Progenitor cell of endocrine pancreas (in vitro differentiated cells): ENCODE measurements around the gene PRKCD. TPM values are rescaled to one million over a fixed set of nuclear protein-coding genes. Genes with fewer than 3 reads are reported as not detected.

Experiments
- DNase-seq: peaks from one replicate; pipeline ENCODE4 v3.0.0; 2021; ENCODE audit warnings: low spot score; ENCODE audit not compliant: unreplicated experiment
- H3K27ac Mint-ChIP-seq: 2 replicates; pipeline ENCODE4 v1.8.0; 2021; ENCODE audit warnings: mild to moderate bottlenecking, moderate library complexity, mixed read lengths
- H3K27me3 Mint-ChIP-seq: 2 replicates; pipeline ENCODE4 v1.8.0; 2021; ENCODE audit warnings: mixed read lengths
- H3K36me3 Mint-ChIP-seq: 2 replicates; pipeline ENCODE4 v1.8.0; 2022; ENCODE audit warnings: mixed read lengths; ENCODE audit not compliant: insufficient read depth
- H3K4me1 Mint-ChIP-seq: 2 replicates; pipeline ENCODE4 v1.8.0; 2021; ENCODE audit warnings: low read depth, mixed read lengths
- H3K4me3 Mint-ChIP-seq: 2 replicates; pipeline ENCODE4 v1.8.0; 2021; ENCODE audit warnings: low read depth, mild to moderate bottlenecking, moderate library complexity, mixed read lengths
- H3K9me3 Mint-ChIP-seq: 2 replicates; pipeline ENCODE4 v1.8.0; 2021; ENCODE audit warnings: low read depth, mixed read lengths
- total RNA-seq: library from RNA; stranded (reverse); gene quantifications from 2 replicates; pipeline ENCODE4 v1.2.1, GENCODE V29; 2021
- TF ChIP-seq, protein P1 (sequence below): fragments of 200-600 bp; sonication (generic); IDR thresholded peaks from one replicate; pipeline ENCODE4 v1.5.0; 2021; ENCODE audit warnings: antibody characterized with exemption, mild to moderate bottlenecking; ENCODE audit not compliant: unreplicated experiment

PRKCD gene
- total RNA-seq, 1 donor from 2014 or later, result 45.8 TPM

DNA sequence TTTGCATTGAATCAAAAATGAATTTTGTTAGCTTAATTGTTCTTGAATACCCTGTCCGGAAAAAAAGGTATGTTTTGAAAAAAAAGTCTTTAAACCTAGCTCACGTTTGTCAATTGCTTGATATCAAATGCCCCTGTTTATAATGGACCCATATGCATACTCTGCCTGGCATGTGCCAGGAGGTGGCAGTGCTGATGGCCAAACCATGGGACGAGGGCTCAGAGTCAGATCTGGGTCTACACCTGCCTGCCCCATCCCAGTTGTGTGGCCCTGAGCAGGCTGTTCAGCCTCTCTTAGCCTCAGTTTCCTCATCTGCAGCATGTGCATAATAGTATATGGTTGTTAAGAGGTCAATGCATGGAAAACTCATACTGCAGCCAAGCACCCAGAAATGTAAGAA, 38.8 kb downstream of the PRKCD start:
- no peak overlapping the region for H3K27ac Mint-ChIP-seq
- H3K4me1 Mint-ChIP-seq, result no peaks in the 10 kb centered on the region
- TF ChIP-seq, protein P1, sequence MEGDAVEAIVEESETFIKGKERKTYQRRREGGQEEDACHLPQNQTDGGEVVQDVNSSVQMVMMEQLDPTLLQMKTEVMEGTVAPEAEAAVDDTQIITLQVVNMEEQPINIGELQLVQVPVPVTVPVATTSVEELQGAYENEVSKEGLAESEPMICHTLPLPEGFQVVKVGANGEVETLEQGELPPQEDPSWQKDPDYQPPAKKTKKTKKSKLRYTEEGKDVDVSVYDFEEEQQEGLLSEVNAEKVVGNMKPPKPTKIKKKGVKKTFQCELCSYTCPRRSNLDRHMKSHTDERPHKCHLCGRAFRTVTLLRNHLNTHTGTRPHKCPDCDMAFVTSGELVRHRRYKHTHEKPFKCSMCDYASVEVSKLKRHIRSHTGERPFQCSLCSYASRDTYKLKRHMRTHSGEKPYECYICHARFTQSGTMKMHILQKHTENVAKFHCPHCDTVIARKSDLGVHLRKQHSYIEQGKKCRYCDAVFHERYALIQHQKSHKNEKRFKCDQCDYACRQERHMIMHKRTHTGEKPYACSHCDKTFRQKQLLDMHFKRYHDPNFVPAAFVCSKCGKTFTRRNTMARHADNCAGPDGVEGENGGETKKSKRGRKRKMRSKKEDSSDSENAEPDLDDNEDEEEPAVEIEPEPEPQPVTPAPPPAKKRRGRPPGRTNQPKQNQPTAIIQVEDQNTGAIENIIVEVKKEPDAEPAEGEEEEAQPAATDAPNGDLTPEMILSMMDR, result no peak
- no peak for DNase-seq
- H3K36me3 Mint-ChIP-seq, result no peaks in the 10 kb centered on the region
- peaks cover 13% of the 10 kb centered on the region for H3K27me3 Mint-ChIP-seq
- no peaks in the 10 kb centered on the region for H3K9me3 Mint-ChIP-seq
- H3K4me3 Mint-ChIP-seq, result no peak overlapping the region

DNA sequence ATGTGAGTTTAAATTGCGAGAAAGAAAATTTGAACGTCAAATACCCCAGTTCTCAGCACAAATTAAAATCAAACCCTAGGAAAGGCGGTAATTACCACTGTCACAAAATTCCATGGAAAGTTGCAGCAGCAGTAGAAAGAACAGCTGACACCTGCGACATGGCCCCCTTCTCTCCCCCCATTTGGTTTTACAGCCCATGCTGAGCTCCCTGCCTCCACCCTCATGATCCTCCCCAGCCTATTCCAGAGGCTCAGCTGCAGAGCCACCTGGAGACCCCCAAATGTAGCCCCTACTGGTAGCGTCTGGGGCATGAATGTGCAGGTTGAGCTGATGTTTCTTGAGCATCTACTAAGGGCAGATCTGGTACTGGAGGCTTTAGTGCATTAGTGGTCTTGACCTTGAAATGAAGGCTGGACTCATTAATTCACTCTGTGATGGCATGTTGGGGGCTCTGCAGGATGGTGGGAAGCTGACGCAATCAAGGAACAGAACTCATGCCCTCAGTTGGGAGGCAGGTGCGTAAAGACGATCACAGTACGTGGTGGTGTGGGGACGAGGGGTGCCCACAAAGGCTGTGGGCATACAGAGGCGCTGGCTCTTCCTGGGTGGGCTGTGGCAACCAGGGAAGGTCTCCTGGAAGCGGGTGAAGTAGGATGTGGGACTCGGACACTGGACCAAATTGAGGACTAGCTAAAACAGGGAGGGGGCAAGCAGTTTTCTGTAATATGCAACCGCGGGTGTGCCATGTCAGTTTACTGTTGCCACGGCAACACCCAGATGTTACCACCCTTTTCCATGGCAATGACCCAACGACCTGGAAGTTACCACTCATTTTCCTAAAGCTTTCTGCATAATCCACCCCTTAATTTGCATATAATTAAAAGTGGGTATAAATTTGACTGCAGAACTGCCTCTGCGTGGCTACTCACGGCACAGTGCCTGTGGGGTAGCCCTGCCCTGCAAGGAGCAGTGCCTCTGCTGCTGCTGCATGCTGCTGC, 39.8 kb downstream of the PRKCD start:
- Mint-ChIP-seq H3K36me3 (no peaks in the 10 kb centered on the region), H3K27me3 (peaks cover 7% of the 10 kb centered on the region), H3K4me3 (no peak overlapping the region), H3K4me1 (no peaks in the 10 kb centered on the region), H3K27ac (no peak overlapping the region), H3K9me3 (no peaks in the 10 kb centered on the region)
- TF ChIP-seq, protein P1, result no peak
- DNase-seq, result no peak

DNA sequence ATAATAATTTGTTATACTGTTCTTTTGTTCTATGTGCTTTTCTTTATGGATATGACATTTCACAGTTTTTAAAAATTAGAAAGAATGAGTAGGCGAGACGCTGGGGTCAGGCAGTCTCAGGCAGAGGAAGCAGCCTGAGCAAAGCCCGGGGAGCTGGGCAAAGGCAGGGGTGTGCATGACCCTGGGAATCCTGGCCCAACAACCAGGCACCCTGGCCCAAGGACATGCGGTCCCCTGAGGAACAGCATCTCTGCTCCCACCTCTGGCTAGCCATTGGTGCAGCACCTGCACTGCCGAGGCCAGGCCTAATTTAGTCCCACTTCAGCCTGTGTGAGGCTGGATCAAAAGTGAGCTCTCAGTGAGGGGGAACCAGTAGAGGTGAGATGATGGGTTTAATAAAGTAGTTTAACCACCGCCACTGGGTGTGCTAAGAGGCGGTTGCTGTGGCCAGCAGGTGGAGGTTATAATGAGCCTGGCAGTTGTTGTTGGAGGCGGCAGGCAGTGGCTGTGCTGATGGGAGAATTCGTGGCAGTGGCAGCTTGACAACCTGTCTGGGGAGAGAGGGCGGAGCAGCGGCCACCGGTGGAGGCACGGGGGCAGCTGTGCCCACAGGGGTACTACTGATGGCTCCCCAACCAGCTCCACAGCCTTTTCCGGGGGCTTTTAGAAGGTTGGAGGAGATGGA, 41.5 kb downstream of the PRKCD start:
- no peak overlapping the region for H3K4me3 Mint-ChIP-seq
- no peak overlapping the region for H3K27ac Mint-ChIP-seq
- no peak for DNase-seq
- H3K4me1 Mint-ChIP-seq, result no peaks in the 10 kb centered on the region
- peaks cover 5% of the 10 kb centered on the region for H3K9me3 Mint-ChIP-seq
- H3K36me3 Mint-ChIP-seq, result no peaks in the 10 kb centered on the region
- H3K27me3 Mint-ChIP-seq, result peaks cover 7% of the 10 kb centered on the region
- TF ChIP-seq, protein P1, result no peak

DNA sequence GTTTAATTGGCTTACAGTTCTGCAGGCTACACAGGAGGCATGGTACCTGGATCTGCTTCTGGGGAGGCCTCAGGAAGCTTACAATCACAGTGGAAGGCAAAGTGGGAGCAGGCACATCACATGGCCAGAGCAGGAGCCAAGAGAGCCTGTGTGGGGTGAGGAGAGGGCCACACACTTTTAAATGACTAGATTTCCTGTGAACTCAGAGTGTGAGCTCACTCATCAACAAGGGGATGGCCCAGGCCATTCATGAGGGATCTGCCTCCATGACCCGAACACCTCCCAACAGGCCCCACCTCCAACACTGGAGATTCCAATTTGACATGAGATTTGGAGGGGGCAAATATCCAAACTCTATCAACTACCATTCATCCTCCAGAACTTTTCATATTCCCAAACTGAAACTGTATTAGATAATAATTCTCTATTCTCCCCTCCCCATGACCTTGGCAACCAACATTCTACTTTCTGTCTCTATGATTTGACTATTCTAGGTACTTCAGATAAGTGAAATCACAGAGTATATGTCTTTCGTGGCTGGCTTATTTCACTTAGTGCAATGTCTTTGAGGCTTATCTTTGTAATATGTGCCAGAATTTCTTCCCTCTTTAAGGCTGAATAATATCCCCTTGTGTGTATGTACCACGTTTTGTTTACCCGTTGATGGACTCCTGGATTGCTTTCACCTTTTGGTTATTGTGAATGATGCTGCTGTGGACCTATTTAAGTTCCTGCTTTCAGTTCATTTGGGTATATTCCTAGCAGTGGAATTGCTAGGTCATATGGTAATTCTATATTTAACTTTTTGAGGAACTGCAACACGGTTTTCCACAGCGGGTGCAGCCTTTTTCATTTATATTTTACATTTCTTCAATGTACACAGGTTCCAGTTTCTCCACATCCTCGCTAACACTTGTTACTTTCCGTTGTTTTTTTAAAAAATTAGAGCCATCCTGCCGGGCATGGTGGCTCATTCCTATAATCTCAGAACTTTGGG, 51.0 kb downstream of the PRKCD start:
- no peak overlapping the region for H3K4me3 Mint-ChIP-seq
- no peaks in the 10 kb centered on the region for H3K36me3 Mint-ChIP-seq
- no peak for DNase-seq
- H3K27me3 Mint-ChIP-seq, result no peaks in the 10 kb centered on the region
- TF ChIP-seq, protein P1, result no peak
- H3K27ac Mint-ChIP-seq, result no peak overlapping the region
- no peaks in the 10 kb centered on the region for H3K4me1 Mint-ChIP-seq
- peaks cover 6% of the 10 kb centered on the region for H3K9me3 Mint-ChIP-seq
